GM12878 (cell line): ENCODE data around the gene KIF6. TPM values are rescaled to one million over a fixed set of nuclear protein-coding genes. Genes with fewer than 3 reads are reported as not detected.

Experiments
- ATAC-seq: fragments of 200-7000 bp; cut with Tn5 transposase; 3 replicates; pipeline ENCODE4 v1.9.1; 2020; ENCODE audit warnings: mild to moderate bottlenecking, moderate library complexity
- BruUV-seq: library from RNA; stranded (reverse); fragments of 400-500 nt; replicated peaks from 2 replicates; lab custom pipeline; 2021; lab: Mats Ljungman, UMichigan
- CTCF ChIA-PET: fragments of 300-600 bp; sonication (Branson Sonifier 250); formaldehyde crosslinking; extraction: SDS; loops from one replicate; lab custom pipeline; 2021; ENCODE audit warnings: inconsistent platforms; lab: Yijun Ruan, JAX
- POLR2A ChIA-PET: fragments of 350-600 bp; formaldehyde crosslinking; extraction: SDS; loops from one replicate; lab custom pipeline; 2021; ENCODE audit warnings: inconsistent platforms; lab: Charles Lee
- RAD21 ChIA-PET: fragments of 300-600 bp; sonication (Branson Sonifier 250); formaldehyde crosslinking; loops from one replicate; lab custom pipeline; 2023; ENCODE audit warnings: antibody characterized with exemption; ENCODE audit not compliant: unreplicated experiment; lab: Charles Lee
- SMC1A ChIA-PET: fragments of 300-600 bp; sonication (Branson Sonifier 250); formaldehyde crosslinking; loops from one replicate; lab custom pipeline; 2023; ENCODE audit not compliant: unreplicated experiment, uncharacterized antibody; lab: Charles Lee
- DNase-seq: peaks from one replicate; pipeline ENCODE4 v3.0.0-alpha.2; 2011; ENCODE audit warnings: low read depth, low spot score
- FAIRE-seq: peaks from 3 replicates; lab custom pipeline; 2011; peaks lifted over from hg19 to GRCh38; lab: Jason Lieb, UNC
- H2AFZ ChIP-seq: 2 replicates; pipeline ENCODE4 v1.6.0; 2011; ENCODE audit warnings: low read depth, low read length, control low read depth; ENCODE audit not compliant: control insufficient read depth
- H3K27ac ChIP-seq: 2 replicates; pipeline ENCODE4 v1.5.1; 2011; ENCODE audit warnings: control low read depth; ENCODE audit not compliant: control insufficient read depth, insufficient read depth
- H3K27me3 ChIP-seq, 2 experiments: replicated peaks in 1 of 2; 2 replicates each; pipeline versions ENCODE4 v1.6.0 to v1.6.1; 2011; ENCODE audit warnings: low read length in 1 of 2; ENCODE audit not compliant: control insufficient read depth in 2 of 2, insufficient read depth in 2 of 2
- H3K36me3 ChIP-seq, 2 experiments: 2 replicates each; pipeline ENCODE4 v1.5.1; 2011; ENCODE audit warnings: low read length in 1 of 2; ENCODE audit not compliant: control insufficient read depth in 2 of 2, insufficient read depth in 2 of 2
- H3K4me1 ChIP-seq: 2 replicates; pipeline ENCODE4 v1.6.1; 2011; ENCODE audit warnings: mild to moderate bottlenecking, low read length, moderate library complexity, mixed read lengths; ENCODE audit not compliant: control insufficient read depth, insufficient read depth
- H3K4me2 ChIP-seq: 2 replicates; pipeline ENCODE4 v1.6.0; 2011; ENCODE audit warnings: control low read depth; ENCODE audit not compliant: control insufficient read depth, insufficient read depth
- H3K4me3 ChIP-seq: fragments of 200-600 bp; sonication (generic); 2 replicates; pipeline ENCODE4 v1.5.1; 2016
- H3K79me2 ChIP-seq: 2 replicates; pipeline ENCODE4 v1.6.0; 2011; ENCODE audit warnings: low read length; ENCODE audit not compliant: control insufficient read depth, insufficient read depth
- H3K9ac ChIP-seq: 2 replicates; pipeline ENCODE4 v1.8.0; 2011; ENCODE audit warnings: low read length, control low read depth, mixed read lengths; ENCODE audit not compliant: control insufficient read depth, insufficient read depth
- H3K9me3 ChIP-seq: replicated peaks from 3 replicates; pipeline ENCODE4 v1.5.1; 2011; ENCODE audit warnings: mild to moderate bottlenecking, low read length; ENCODE audit not compliant: control insufficient read depth, insufficient read depth
- H4K20me1 ChIP-seq: 2 replicates; pipeline ENCODE4 v1.6.0; 2011; ENCODE audit not compliant: control insufficient read depth, insufficient read depth
- BHLHE40 ChIP-seq, 2 experiments: fragments of 450-650 bp in 1 of 2; IDR thresholded peaks; 2 replicates each; pipeline ENCODE4 v1.6.1; 2011 to 2017; ENCODE audit warnings: low read depth in 2 of 2, borderline replicate concordance in 1 of 2, improper control_type of control experiment in 1 of 2, low read length in 1 of 2, mild to moderate bottlenecking in 1 of 2
- BMI1 ChIP-seq: fragments of 450-650 bp; IDR thresholded peaks from 2 replicates; pipeline ENCODE4 v1.6.1; 2016; ENCODE audit warnings: mild to moderate bottlenecking, moderate library complexity, borderline replicate concordance
- CBX5 ChIP-seq: sonication (generic); IDR thresholded peaks from 2 replicates; pipeline ENCODE4 v1.6.1; 2016; ENCODE audit warnings: low read depth, moderate library complexity, mild to moderate bottlenecking, inconsistent platforms
- CHD4 ChIP-seq: fragments of 200-600 bp; sonication (generic); IDR thresholded peaks from 2 replicates; pipeline ENCODE4 v1.6.1; 2016; ENCODE audit warnings: mild to moderate bottlenecking
- EED ChIP-seq: sonication (generic); IDR thresholded peaks from 2 replicates; pipeline ENCODE4 v1.6.1; 2016; ENCODE audit warnings: antibody characterized with exemption, low read depth
- ELK1 ChIP-seq: IDR thresholded peaks from 2 replicates; pipeline ENCODE4 v1.6.1; 2012; ENCODE audit warnings: low read depth, low read length, improper control_type of control experiment
- GATAD2B ChIP-seq: fragments of 450-650 bp; conservative IDR thresholded peaks from 2 replicates; pipeline ENCODE4 v1.6.1; 2017; ENCODE audit warnings: low read depth, mild to moderate bottlenecking, moderate library complexity
- HDAC2 ChIP-seq: fragments of 200-600 bp; sonication (generic); IDR thresholded peaks from 2 replicates; pipeline ENCODE4 v1.6.1; 2017
- HDGF ChIP-seq: fragments of 450-650 bp; IDR thresholded peaks from 2 replicates; pipeline ENCODE4 v1.6.1; 2016; ENCODE audit warnings: antibody characterized with exemption
- MTA3 ChIP-seq: IDR thresholded peaks from 2 replicates; pipeline ENCODE4 v1.6.1; 2012; ENCODE audit warnings: low read length, inconsistent platforms, borderline replicate concordance
- NFYA ChIP-seq: IDR thresholded peaks from 2 replicates; pipeline ENCODE4 v1.6.1; 2011; ENCODE audit warnings: low read depth, mild to moderate bottlenecking, low read length, improper control_type of control experiment, borderline replicate concordance
- NR2C2 ChIP-seq: IDR thresholded peaks from 2 replicates; pipeline ENCODE4 v1.6.1; 2011; ENCODE audit warnings: borderline replicate concordance, low read depth; ENCODE audit not compliant: control insufficient read depth, insufficient read length
- RAD21 ChIP-seq: IDR thresholded peaks from 2 replicates; pipeline ENCODE4 v1.6.1; 2011; ENCODE audit warnings: mild to moderate bottlenecking, low read depth, low read length, moderate library complexity; ENCODE audit not compliant: insufficient read depth
- RAD51 ChIP-seq: fragments of 450-650 bp; IDR thresholded peaks from 2 replicates; pipeline ENCODE4 v1.6.1; 2016; ENCODE audit warnings: moderate library complexity, mild to moderate bottlenecking, inconsistent platforms
- SPI1 ChIP-seq: IDR thresholded peaks from 2 replicates; pipeline ENCODE4 v1.6.1; 2011; ENCODE audit warnings: low read depth, mild to moderate bottlenecking, low read length, moderate library complexity, borderline replicate concordance; ENCODE audit not compliant: insufficient read depth
- STAT3 ChIP-seq: IDR thresholded peaks from 2 replicates; pipeline ENCODE4 v1.6.1; 2011; ENCODE audit warnings: low read depth, low read length, improper control_type of control experiment
- YBX1 ChIP-seq: fragments of 450-650 bp; IDR thresholded peaks from 2 replicates; pipeline ENCODE4 v1.6.1; 2016; ENCODE audit warnings: antibody characterized with exemption
- ZNF217 ChIP-seq: fragments of 450-650 bp; IDR thresholded peaks from 2 replicates; pipeline ENCODE4 v1.6.1; 2017; ENCODE audit warnings: antibody characterized with exemption, mild to moderate bottlenecking
- ZNF24 ChIP-seq: fragments of 450-650 bp; IDR thresholded peaks from 2 replicates; pipeline ENCODE4 v1.6.1; 2017; ENCODE audit warnings: antibody characterized with exemption, mild to moderate bottlenecking
- WGBS: methylation state at CpG from one replicate; pipeline ENCODE4 v1.1.6; 2016; ENCODE audit warnings: low lambda C conversion rate; ENCODE audit not compliant: insufficient replicate concordance, insufficient coverage; ENCODE audit errors: missing lambda C conversion rate; 5-methylcytosine and 5-hydroxymethylcytosine counted together
- in situ Hi-C: fragments of 300-500 bp; cut with MboI; formaldehyde crosslinking; loops from 9 replicates; pipeline ENCODE4 v1.14.3; 2018; ENCODE audit warnings: mixed read lengths
- intact Hi-C: fragments of 100-400 bp; cut with micrococcal nuclease; formaldehyde crosslinking; loops from one replicate; pipeline ENCODE4 v1.14.2; 2022; ENCODE audit not compliant: unreplicated experiment
- polyA plus RNA-seq, 11 experiments: library from polyadenylated mRNA; depleted of rRNA in 4 of 11; unstranded in 6 of 11; stranded (reverse) in 5 of 11; fragments of >200 nt; fragmentation: Nextera tagmentation in 4 of 11; fragmentation: Illumina TruSeq in 1 of 11; extraction: Ambion mirVana in 4 of 11; extraction: Trizol in 1 of 11; gene quantifications; 1 replicate in 1 of 11; 2 replicates in 10 of 11; pipeline versions ENCODE4 v1.2.1 to v1.2.3, GENCODE V29; 2011 to 2016; ENCODE audit warnings: inconsistent platforms in 2 of 11, missing spikeins in 2 of 11, low read depth in 1 of 11
- total RNA-seq, 4 experiments: library from RNA; depleted of rRNA in 3 of 4; stranded (reverse); fragments of >200 nt in 3 of 4; fragmentation: Illumina TruSeq in 1 of 4; extraction: Trizol in 1 of 4; gene quantifications; 2 replicates each; pipeline versions ENCODE4 v1.2.1 to v1.2.3, GENCODE V29; 2013 to 2021
- TF ChIP-seq, protein P1 (sequence below): fragments of 450-650 bp; IDR thresholded peaks from 2 replicates; pipeline ENCODE4 v1.6.1; 2018; ENCODE audit warnings: mild to moderate bottlenecking, low read depth, moderate library complexity; ENCODE audit not compliant: partially characterized antibody

Gene KIF6
- total and polyA plus RNA-seq, 10 of the 15 experiments (the other 5 are each of a cell fraction or from before 2014, with no cell fraction given): 0.09 to 1.0 (median 0.28) TPM

GRCh38 chr6:39770446-39770845 is 45.2 kb upstream of the KIF6 start:
- no peak for DNase-seq
- H3K9me3 ChIP-seq: no peaks in the 10 kb centered on the region
- ChIA-PET CTCF (no interaction called here), RAD21 (no interaction called here), SMC1A (no interaction called here), POLR2A (no interaction called here)
- WGBS: 59% methylated on average over 4 of the region's 4 CpGs
- H3K4me3 ChIP-seq: no peak overlapping the region
- H2AFZ ChIP-seq: no peak overlapping the region
- no peak overlapping the region for H3K4me2 ChIP-seq
- H3K9ac ChIP-seq: no peak overlapping the region
- TF ChIP-seq GATAD2B (no peak), BHLHE40 (IDR thresholded peaks at IDR 0.05; ENCODE audit: borderline replicate concordance in 1 of 2, low read depth in 2 of 2, low read length in 1 of 2) (no peak), ELK1 (no peak), SPI1 (no peak), STAT3 (no peak), RAD21 (no peak), ZNF24 (no peak), NR2C2 (no peak), BMI1 (no peak), ZNF217 (no peak), YBX1 (no peak), CBX5 (no peak), MTA3 (no peak), HDGF (no peak), RAD51 (no peak), CHD4 (no peak), EED (no peak), NFYA (no peak), HDAC2 (no peak)
- TF ChIP-seq, protein P1, sequence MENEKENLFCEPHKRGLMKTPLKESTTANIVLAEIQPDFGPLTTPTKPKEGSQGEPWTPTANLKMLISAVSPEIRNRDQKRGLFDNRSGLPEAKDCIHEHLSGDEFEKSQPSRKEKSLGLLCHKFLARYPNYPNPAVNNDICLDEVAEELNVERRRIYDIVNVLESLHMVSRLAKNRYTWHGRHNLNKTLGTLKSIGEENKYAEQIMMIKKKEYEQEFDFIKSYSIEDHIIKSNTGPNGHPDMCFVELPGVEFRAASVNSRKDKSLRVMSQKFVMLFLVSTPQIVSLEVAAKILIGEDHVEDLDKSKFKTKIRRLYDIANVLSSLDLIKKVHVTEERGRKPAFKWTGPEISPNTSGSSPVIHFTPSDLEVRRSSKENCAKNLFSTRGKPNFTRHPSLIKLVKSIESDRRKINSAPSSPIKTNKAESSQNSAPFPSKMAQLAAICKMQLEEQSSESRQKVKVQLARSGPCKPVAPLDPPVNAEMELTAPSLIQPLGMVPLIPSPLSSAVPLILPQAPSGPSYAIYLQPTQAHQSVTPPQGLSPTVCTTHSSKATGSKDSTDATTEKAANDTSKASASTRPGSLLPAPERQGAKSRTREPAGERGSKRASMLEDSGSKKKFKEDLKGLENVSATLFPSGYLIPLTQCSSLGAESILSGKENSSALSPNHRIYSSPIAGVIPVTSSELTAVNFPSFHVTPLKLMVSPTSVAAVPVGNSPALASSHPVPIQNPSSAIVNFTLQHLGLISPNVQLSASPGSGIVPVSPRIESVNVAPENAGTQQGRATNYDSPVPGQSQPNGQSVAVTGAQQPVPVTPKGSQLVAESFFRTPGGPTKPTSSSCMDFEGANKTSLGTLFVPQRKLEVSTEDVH: no peak
- no peaks in the 10 kb centered on the region for H3K36me3 ChIP-seq
- no peaks in the 10 kb centered on the region for H3K79me2 ChIP-seq
- H3K4me1 ChIP-seq: no peaks in the 10 kb centered on the region
- no peak overlapping the region for H3K27ac ChIP-seq
- no peaks in the 10 kb centered on the region for H3K27me3 ChIP-seq
- BruUV-seq: no TSS peak
- no peaks in the 10 kb centered on the region for H4K20me1 ChIP-seq
- FAIRE-seq: no peak
- ATAC-seq: no peak
- intact Hi-C loops: no loop called here
- in situ Hi-C loops: no loop called here
